Left kidney (tissue), 2 donors: ENCODE data around the gene SERPINA5. TPM values are rescaled to one million over a fixed set of nuclear protein-coding genes. Genes with fewer than 3 reads are reported as not detected.
"Not testable (repeated sequence)": the region's sequence is repeated elsewhere in the genome, so short reads cannot be mapped to it uniquely, and the experiment has no call there.

ENCODE experiments used
- DNase-seq: peaks from one replicate; pipeline ENCODE4 v3.0.0-alpha.2; 2013
- polyA plus RNA-seq: library from polyadenylated mRNA; unstranded; fragments of 120-200 nt; gene quantifications from one replicate; pipeline ENCODE4 v1.2.1, GENCODE V29; 2013; ENCODE audit not compliant: insufficient read length

The SERPINA5 gene
- polyA plus RNA-seq, 1 donor: 13.5 TPM

- no peak for DNase-seq
Observed at GRCh38 chr14:94621358-94622134, 40.3 kb downstream of the SERPINA5 start.

- DNase-seq: no peak
Observed at GRCh38 chr14:94622653-94623421, 41.6 kb downstream of the SERPINA5 start.

- DNase-seq: no peak
Observed at GRCh38 chr14:94623422-94623809, 42.2 kb downstream of the SERPINA5 start.

GRCh38 chr14:94623856-94624499 lies 42.8 kb downstream of the SERPINA5 start:
- no peak for DNase-seq

- no peak for DNase-seq
Observed at GRCh38 chr14:94624537-94625352, 43.5 kb downstream of the SERPINA5 start.

GRCh38 chr14:94625353-94625635 lies 44.1 kb downstream of the SERPINA5 start:
- no peak for DNase-seq

- DNase-seq: no peak
Observed at GRCh38 chr14:94628578-94628977, 47.4 kb downstream of the SERPINA5 start.

GRCh38 chr14:94630396-94630795 lies 49.2 kb downstream of the SERPINA5 start:
- no peak for DNase-seq

- DNase-seq: no peak
Observed at GRCh38 chr14:94631050-94631449, 49.8 kb downstream of the SERPINA5 start.

GRCh38 chr14:94631536-94632304 lies 50.5 kb downstream of the SERPINA5 start:
- DNase-seq: no peak

- DNase-seq: no peak
Observed at GRCh38 chr14:94632305-94632590, 51.0 kb downstream of the SERPINA5 start.

GRCh38 chr14:94633121-94633520 lies 51.9 kb downstream of the SERPINA5 start:
- no peak for DNase-seq

GRCh38 chr14:94635154-94635553 lies 53.9 kb downstream of the SERPINA5 start:
- DNase-seq: no peak

- DNase-seq: no peak
Observed at GRCh38 chr14:94636744-94637412, 55.7 kb downstream of the SERPINA5 start.

- not testable (repeated sequence) for DNase-seq
Observed at GRCh38 chr14:94637814-94638213, 56.6 kb downstream of the SERPINA5 start.

- peak; percentile 25 for DNase-seq
Observed at GRCh38 chr14:94638339-94638738, 57.1 kb downstream of the SERPINA5 start.

GRCh38 chr14:94638961-94639817 lies 58.0 kb downstream of the SERPINA5 start:
- DNase-seq: no peak

- DNase-seq: no peak
Observed at GRCh38 chr14:94640721-94641631, 59.8 kb downstream of the SERPINA5 start.

GRCh38 chr14:94641632-94641955 lies 60.4 kb downstream of the SERPINA5 start:
- no peak for DNase-seq
